ENCODE data around the gene KRT82.
A peak's percentile ranks its signal among the peaks of the same experiment; 100 is the strongest.
"Not testable (repeated sequence)": the region's sequence is repeated elsewhere in the genome, so short reads cannot be mapped to it uniquely, and the experiment has no call there.

KRT82 gene

DNA sequence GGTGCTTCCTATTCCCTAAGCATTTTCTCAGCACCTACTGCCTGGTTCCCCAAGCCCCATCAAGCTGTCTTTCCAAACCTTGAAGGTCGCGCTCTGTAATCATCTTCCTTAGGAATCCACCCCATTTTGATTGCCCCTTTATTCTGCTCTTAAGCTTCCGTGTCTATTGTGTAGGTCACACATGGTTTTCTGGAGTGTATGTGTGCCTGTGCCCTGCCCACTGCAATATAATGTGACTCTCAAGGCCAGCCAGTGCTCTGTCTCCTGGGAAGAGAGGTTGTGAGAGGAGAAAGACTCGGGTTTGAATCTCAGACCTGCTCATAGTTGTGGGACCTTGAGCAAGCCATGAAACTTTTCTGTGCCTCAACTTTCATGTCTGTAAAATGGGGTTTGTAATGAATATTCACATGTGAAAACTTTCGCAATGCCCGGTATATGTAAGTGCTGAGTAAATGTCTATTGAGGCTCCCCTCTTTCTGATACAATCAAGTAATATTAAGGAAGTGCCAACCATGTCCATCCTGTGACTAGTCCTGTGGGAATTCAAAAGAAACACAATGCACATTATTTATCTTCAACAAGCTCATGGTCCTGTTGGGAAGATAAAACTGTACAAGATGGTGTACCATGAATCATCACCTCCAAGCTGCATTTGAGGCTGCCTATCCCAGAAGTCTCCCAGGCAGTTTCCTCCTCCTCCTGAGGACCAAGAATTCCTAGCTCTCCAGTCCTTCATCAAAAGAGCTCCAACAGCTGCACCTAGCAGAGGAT is 28.8 kb upstream of the KRT82 start:
- DNase-seq, result no peak

DNA sequence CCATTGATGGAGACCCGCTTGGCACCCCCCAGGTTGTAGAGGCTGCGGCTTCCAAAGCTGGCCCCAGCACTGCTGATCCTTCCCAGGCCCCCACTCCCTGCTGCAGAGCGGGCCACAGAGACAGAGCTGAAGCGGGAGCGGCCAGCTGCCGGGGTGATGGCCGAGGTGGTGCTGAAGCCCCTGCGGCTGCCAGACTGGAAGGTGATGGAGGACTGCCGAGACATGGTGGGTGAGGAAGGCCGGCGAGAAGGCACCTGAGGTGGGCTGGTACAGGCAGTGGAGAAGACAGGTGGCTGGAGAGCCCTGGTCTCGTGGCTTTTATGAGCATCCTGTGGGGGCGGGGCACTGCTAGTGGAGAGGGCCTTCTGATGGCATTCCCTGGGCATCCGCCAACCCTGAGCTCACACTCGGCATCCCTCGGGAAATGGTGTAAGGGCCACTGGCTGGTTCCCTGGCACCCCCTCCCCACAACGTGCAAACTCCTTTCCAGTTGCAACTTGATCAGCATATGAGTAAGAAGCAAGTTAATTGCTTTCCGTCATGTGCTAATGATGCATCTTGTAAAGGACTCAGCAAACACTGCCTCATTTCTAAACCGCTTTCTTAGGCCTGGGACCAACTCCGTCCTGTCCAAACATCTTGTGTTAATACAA is 28.1 kb upstream of the KRT82 start, which contains the start of gene KRT75:
TSS of gene KRT75 (minus strand) at position 291 of the 653 bp plus-strand sequence. CDS start at position 224, 67 bp downstream.
- DNase-seq, result no peak

DNA sequence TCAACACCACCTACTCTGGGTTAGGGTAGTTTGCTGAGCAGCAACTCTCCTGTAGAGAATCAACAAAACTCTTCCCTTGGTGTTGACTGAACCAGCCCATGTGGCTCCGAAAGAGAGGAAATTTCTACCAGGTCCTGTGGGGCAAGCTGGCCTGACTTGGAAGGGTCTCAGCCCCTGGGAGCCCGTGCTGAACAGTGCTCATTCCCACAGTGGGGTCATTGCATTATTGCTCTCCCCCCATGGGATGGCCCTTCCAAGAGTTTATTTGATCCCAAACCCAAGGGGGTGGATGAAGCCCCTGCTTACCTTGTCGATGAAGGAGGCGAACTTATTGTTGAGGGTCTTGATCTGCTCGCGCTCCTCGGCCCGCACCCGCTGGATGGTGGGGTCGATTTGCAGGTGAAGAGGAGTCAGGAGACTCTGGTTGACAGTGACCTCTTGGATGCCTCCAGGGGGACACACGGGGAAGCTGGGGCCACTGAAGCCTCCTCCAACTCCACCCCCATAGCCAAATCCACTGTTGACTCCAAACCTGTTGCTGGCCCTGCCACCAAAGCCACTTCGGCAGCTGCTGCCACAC is 27.5 kb upstream of the KRT82 start:
- DNase-seq, result no peak

DNA sequence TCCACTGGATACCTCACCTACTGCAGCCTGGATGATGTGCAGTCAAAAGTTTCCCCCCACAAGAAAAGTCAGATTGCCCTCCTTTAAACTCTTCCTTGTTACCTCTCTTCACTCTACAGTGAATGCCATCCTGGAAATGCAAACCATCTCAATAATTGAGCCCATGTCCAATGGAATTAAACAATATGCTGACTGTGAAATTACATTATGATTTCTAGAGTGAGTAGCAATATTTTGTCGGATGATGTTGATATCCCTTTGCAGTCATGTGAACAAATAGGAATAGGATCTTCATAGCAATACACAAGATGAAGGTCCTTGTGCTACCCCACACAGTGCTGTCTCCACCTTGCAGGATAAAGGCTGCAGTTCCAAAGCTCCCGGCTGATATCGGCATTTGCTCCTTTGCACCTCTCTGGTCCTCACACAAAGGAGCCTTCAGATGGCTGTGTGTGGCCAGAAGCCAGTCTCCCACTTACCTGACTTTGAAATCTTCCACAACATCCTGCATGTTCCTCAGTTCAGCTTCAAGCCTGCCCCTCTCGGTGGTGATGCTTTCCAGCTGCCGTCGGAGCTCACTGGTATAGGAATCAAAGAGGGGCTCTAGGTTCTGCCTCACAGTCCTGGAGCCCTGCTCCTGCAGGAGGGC is 26.5 kb upstream of the KRT82 start:
- DNase-seq, result no peak

DNA sequence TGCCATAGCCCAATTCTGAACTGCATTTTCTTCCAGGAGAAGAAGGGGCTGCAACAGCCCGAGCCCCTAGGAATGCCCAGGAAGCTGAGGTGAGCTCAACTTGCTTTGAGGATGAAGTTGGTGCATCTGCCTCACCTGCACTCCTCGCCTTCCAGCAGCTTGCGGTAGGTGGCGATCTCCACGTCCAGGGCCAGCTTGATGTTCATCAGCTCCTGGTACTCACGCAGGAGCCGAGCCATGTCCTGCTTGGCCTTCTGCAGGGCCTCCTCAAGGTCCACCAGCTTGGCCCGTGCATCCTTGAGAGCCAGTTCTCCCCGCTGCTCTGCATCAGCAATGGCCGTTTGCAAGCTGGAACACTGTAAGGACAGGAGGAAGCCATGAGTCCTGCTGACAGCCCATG is 22.0 kb upstream of the KRT82 start:
- DNase-seq, result no peak

DNA sequence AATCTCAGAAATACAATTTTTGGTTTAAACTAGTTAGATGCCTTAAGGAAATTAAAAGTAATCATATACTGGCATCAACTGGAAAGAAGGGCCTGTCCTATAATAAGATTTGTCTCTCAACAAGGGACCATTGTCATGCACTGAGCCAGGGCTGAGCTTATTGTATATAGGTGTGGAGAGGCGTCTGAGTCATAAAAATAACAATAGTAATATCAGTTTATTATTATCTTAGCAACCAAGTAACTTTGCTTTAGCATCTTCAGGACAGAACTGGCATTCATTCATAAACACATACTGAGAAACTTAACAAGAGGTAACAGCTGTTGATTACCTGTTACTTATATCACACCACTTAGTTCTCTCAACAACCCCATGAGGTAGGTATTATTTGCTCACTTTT is 20.9 kb upstream of the KRT82 start:
- DNase-seq, result no peak

DNA sequence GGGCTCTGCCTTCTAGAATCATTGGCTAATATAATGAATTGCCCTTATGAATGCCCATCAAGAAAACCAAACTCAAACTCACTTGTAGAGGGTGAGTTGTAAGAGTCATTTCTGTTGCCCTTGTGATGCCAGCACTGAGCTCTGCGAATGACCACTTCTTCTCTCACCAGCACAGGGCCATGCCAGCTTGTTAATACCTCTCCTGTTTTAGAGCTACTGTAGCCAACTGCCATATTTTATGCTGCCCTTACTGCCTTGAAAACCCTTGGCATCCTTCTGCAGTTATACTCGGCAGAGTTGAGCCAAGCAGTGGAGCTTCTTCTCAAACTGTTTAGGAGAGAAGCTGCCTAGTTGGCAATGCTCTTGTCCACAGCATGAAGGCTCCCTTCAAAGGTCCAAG is 19.9 kb upstream of the KRT82 start:
- DNase-seq, result no peak

DNA sequence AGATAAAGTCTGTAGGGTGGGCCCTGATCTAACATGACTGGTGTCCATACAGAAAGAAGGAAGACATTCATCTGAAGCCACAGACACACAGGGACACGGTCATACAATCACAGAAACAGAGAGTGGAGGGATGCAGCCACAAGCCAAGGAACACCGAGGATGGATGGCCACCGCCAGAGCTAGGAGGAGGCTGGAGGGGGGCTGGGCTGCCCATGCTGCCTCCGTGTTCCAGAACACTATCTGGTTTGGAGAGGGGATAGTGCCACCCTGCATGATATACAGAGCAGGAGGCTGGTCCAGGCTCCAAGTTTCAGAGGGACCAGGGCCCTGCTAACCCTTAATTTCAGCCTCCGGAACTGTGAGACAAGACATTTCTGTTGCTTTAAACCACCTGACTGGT is 19.3 kb upstream of the KRT82 start:
- no peak for DNase-seq

DNA sequence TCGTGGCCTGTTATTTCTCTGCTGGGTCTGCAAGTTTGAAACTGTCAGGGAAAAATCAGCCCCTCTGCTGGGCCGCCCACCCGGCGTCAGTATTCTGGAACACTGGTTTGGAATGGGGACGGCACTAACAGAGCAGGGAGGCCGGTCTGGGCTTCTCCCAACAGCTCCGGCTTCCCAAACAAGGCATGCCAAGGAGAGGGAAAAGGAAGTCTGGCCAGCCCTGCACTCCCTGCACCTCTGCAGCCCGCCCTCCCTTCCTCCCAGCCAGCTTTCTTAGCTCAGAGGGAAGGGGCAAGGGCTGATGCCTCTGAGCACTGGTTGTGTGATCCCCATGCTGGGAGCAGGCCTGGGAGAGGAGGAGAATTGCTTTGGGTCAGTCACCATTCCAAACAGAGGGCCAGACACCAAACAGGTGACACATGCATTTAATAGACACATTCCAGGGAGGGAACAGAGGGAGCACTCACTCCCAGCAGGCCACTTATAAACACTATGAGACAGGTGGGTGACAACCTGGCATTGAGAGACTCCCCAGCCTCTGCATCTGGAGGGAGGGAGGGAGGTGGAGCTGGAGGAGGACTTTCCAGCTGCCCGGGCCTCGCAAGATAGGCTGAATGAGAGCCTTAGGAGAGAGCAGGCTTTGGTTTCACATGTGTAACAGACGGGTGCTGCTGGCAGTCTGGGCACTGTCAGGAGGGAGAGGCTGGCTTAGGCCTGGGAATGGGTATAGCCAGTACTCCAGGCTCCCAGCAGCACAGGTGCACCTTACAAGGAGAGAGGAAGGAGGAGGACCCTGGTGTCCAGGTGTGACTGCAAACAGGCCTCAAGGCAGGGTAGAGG is 17.7 kb upstream of the KRT82 start:
- DNase-seq, result no peak

DNA sequence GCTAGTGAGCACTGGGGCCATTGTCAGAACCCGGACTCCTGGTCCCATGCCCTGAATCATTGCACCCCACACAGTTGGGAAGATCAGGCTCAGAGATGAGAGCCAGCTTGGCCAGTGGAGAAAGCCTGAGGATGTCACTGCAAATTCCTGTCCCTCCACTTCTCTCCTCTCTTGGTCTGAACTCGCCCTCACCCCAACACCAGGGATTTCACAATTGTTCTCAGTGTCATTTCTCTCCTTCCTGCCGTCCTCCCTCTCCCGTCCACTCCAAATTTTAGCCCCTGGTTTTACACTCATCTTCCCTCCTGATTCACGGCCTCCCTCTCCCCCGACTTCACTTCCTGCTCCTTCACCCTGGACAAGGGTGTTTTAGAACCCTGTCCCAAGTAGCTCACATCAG is 16.9 kb upstream of the KRT82 start:
- no peak for DNase-seq

DNA sequence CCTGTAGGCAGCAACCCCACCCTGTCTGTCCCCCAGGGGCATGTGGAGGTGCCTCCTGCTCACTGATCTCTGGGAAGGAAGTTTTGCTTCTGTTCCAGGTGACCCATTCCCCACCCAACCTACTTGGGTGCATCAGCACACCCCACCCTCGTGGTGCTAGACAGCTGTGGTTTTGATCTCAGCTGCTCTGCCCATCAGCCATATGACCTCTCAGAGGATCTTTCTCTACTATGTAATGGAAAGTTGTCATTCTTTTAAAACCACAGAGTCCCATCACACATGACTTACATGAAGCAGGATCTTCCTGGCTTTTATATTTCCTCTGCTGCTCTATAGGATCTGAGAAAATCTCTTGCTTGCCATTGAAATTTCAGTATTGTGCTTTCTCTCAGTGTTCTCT is 13.5 kb upstream of the KRT82 start:
- no peak for DNase-seq

DNA sequence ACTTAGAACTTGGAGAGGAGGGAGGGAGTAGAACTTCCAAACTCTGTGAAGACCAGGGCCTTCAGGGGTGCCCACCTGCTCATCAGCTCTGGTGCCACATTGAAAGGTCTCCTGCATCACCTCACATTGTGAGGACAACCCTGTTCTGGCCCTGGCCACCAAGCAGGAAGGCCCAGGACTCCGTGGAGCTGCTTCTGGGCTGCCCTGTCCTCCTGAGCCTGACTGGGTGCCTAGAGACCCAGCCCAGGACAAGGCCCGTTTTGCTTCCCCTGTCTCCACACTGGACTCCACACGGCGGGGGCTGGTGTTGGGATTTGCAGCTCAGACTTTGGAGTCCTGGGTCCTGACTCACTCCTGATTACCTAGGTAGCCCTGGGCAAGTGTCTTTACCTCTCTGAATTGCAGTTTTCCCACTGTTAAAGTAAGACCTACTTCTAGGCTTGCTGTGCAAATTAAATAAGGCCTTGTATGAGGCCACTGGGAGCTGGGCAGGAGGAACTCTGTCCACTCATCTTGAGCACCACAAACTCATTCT is 12.5 kb upstream of the KRT82 start:
- DNase-seq, result no peak

DNA sequence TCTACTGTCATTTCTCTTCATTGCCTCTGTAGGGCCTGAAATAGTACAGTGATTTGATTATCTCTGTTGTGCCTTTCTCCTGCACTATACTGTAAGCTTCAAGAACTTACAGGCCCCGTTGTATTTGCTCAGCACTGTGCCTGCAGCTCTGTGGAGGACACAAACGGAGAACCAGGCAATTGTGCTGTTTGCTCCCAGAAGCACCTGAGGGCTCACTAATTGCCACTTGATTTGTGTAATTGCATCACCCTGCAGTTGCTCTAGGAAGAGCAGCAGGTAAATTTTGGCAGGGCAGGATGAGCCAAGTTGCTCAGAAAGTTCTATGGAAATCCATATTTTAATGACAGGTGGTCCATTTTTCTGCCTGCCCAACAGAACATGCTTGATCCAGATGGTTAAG is 11.6 kb upstream of the KRT82 start:
- peak; percentile 70 for DNase-seq

DNA sequence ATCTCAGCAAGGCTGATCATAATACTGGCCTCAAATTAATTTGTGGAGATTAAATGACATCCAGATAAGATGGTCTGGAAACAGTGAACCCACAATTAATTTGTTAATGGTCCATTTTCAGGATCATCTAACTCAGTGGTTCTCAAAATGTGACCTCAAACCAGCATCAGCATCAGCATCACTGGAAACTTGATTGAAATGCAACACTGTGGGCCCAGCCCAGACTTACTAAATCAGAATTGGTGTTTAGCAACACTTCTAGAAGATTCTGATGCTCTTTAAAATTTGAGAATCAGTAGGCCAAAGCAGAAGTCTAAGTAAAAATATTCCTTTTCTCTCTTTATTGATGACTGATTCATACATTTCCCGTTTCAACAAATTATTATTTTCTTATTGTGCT is 10.7 kb upstream of the KRT82 start:
- DNase-seq, result no peak

DNA sequence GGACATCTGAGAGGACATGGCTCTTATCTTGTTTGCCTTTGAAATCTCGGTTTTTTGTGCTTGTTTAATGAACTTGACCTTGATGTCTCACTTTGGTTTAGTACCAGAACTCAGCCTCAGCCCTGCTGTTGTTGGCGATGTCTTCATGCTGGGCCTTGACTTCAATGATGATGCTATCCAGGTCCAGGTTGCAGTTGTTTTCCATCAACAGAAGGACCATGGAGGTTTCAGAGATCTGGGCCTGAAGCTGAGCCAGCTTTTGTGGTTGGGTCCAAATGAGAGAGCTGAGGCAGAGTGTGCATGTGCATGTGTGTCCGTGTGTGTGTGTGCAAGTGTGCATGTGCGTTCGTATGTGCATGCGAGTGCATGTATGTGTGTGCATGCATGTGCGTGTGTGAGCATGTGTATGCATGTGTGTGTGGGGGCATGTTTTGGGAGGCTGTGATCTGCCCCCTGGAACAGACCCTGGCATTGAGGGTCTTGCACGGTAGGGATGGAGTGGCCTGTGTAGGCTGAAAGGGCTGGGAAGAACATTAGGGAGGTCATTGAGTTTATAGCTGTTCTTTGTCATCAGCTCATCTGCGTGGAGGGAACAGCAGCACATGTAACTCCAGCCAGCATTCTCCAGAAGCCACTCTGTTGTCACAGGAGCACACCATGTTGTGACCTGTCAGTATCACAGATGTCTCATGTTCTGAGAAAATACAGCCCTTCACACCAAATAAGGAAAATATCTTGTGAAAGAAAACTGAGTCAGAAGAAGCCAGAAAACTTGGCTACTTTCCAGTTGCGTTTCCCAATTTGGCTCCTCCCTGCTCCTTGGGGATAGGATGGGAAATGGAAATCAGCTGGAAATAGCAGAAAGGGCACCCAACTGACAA is 10.0 kb upstream of the KRT82 start:
- no peak for DNase-seq

DNA sequence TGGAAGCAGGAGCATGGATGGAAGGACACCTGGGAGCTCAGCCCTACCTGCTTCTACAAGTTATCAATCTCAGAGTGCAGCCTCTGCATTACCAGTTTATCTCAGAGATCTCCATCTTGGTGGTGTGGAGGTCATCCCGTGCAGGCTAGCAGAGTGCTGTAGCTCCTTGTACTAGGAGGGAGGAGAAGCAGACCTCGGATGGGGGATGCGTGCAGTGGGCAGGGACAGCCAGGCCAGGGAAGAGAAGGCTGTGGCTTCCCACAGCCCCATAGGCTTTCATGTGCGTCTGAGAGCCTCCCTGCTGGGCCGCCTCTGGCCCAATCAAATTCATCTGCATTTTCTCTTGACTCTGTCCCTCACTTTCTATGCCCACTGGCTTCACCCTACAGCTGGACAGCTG is 8.8 kb upstream of the KRT82 start:
- no peak for DNase-seq

DNA sequence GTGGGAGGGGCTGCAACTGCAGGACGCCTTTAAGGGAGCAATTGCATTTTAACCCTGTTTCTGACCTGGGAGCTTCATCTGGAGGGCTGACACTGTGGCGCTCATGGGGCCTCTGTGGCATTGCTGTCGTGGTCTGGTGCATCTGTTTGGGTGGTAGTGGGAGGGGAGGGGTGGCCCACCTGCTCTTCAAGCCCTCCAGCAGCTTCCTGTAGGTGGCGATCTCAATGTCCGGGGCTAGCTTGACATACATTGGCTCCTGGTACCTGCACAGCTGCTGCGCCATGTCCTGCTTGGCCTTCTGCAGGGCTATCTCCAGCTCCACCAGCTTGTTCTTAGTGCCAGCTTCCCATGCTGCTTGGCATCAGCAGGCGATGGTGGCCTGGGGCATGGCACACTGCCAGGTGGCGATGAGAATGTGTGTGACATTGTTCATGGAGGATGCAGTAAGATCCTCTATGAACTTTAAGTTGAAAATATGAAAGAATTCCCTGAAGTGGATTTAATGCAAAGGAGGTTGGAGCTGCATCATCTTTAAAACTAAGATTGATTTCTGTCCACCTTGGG is 7.7 kb upstream of the KRT82 start:
- DNase-seq, result no peak

DNA sequence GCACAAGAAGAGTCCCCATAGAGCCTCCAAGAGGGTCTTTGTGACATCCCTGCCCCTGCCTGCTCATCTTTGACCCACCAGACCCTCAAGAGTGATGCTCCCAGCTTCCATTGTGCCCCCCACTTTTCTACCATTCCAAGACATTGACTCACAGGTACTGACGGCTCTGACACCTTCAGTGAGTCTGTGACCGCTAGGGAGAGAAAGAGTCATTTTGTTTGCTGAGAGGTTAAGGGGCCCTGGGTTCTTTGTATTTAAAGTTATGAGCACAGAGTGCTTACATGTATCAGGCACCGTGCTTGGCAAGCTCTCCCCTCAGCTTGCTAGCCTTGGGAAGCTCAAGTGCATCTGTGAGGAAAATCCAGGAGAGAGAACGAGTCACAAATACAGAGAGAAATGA is 7.1 kb upstream of the KRT82 start:
- no peak for DNase-seq

DNA sequence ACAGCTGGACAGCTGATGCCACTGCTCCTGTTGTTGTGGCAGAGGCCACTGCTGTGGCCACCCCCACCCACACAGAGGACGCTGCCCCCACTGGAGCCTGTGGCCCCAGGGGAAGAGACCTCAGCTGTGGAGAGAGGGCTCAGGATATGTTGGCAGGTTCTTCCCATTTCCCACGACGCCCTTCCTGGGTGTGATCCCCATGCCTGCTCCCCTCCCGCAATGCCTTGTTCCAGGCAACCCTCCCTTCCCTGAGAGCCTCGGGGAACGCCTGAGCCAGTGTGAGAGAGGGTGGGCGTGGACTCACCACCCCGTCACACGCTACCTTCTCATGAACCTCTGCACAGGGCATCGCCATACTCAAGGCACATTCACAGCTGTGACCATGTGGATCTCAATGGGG is 5.7 kb upstream of the KRT82 start:
- no peak for DNase-seq

DNA sequence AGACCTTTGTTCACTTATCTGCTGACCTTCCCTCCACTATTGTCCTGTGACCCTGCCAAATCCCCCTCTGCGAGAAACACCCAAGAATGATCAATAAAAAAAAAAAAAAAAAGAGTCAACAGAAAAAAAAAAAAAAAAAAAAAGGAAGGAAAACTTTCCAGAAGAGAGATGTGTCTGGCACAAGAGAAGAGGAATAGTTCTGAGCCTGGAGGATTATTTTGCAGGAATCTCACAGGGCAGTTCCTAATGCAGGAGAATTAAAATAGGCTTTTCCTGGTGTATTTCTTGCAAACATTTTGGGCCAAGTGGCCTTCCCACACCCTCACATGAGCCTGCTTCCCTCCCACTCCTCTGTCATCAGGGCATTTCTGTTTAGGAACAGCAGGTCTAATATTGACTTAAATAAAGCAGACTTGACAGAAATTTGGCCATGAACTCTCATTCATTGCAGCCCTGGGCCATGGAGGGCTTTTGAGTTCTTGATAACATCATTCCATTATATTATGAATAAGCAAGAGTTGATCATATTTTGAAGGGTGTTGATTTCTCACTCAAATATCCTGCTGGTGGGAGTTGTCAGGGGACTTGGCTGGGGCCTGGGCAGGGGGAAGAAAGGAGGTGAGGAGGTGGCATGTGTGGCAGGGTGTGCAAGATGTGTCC is 4.6 kb upstream of the KRT82 start:
- DNase-seq, result not testable (repeated sequence)

DNA sequence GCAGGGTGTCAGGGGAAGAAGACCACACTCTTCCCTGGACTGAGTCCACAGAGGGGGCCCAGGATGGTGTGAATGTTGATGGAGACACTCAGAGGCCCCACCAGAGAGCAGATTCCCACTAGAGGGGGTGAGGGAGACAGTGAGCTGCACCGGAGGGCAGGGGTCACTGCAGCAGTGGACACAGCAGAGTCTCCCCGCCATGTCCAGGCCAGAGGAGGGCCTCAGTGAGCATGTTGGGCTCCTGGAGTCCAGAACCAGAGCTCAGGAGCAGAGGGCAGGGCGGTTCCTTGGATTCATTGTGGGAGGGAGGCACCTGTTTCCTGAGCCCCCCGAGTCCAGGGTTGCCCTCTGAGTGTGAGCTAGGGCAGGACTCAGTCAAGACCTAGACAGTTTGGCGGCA is 1.8 kb upstream of the KRT82 start:
- DNase-seq, result no peak

Measured in NCI-H1105 treated with DMSO at 0.1 percent for 48 hours (cell line).